Endothelial cell of umbilical vein (primary cell): ENCODE results near the gene HDAC8. TPM values are rescaled to one million over a fixed set of nuclear protein-coding genes. Genes with fewer than 3 reads are reported as not detected.

Experiments used
- BruUV-seq: library from RNA; stranded (reverse); fragments of 400-500 nt; replicated peaks from 2 replicates; lab custom pipeline; 2021; lab: Mats Ljungman, UMichigan
- CTCF ChIA-PET: fragments of 300-600, 350-600 bp; sonication (Branson Sonifier 250); formaldehyde crosslinking; loops from one replicate; lab custom pipeline; 2021; ENCODE audit warnings: antibody characterized with exemption, inconsistent platforms; lab: Charles Lee
- POLR2A ChIA-PET: fragments of 300-600, 350-600 bp; sonication (Branson Sonifier 250); formaldehyde crosslinking; loops from one replicate; lab custom pipeline; 2021; ENCODE audit warnings: antibody characterized with exemption, inconsistent platforms; lab: Charles Lee
- DNase-seq: peaks from one replicate; pipeline ENCODE4 v3.0.0-alpha.2; 2011; ENCODE audit warnings: low read depth, low spot score
- FAIRE-seq: peaks from 2 replicates; lab custom pipeline; 2011; peaks lifted over from hg19 to GRCh38; lab: Jason Lieb, UNC
- H2AFZ ChIP-seq: 2 replicates; pipeline ENCODE4 v1.6.0; 2012; ENCODE audit warnings: low read depth, low read length, control low read depth, inconsistent platforms
- H3K27ac ChIP-seq: 2 replicates; pipeline ENCODE4 v1.5.1; 2011; ENCODE audit warnings: low read depth, mild to moderate bottlenecking, control low read depth, low read length, moderate library complexity; ENCODE audit not compliant: insufficient read depth
- H3K27me3 ChIP-seq, 2 experiments: 2 replicates each; pipeline versions ENCODE4 v1.6.0 to v1.6.1; 2011; ENCODE audit warnings: low read length in 2 of 2, mixed read lengths in 1 of 2; ENCODE audit not compliant: control insufficient read depth in 2 of 2, insufficient read depth in 2 of 2
- H3K36me3 ChIP-seq, 2 experiments: 2 replicates in 1 of 2; 3 replicates in 1 of 2; pipeline ENCODE4 v1.5.1; 2011; ENCODE audit warnings: low read length in 2 of 2, mild to moderate bottlenecking in 1 of 2, moderate library complexity in 1 of 2; ENCODE audit not compliant: control insufficient read depth in 2 of 2, insufficient read depth in 2 of 2; ENCODE audit errors: extremely low read depth in 1 of 2
- H3K4me1 ChIP-seq: 3 replicates; pipeline ENCODE4 v1.5.1; 2011; ENCODE audit warnings: mild to moderate bottlenecking, low read length; ENCODE audit not compliant: control insufficient read depth, insufficient read depth; ENCODE audit errors: extremely low read depth
- H3K4me2 ChIP-seq: 2 replicates; pipeline ENCODE4 v1.6.1; 2011; ENCODE audit warnings: low read length, control low read depth, mixed read lengths; ENCODE audit not compliant: insufficient read depth
- H3K4me3 ChIP-seq, 3 experiments: fragments of 200-600 bp in 1 of 3; sonication (generic), shearing (Covaris generic) in 1 of 3; replicated peaks in 1 of 3; 2 replicates each; pipeline ENCODE4 v1.5.1; 2011 to 2016; ENCODE audit warnings: control low read depth in 3 of 3, low read length in 3 of 3, mild to moderate bottlenecking in 2 of 3, inconsistent platforms in 1 of 3, low read depth in 1 of 3, moderate library complexity in 1 of 3; ENCODE audit not compliant: insufficient read depth in 1 of 3
- H3K79me2 ChIP-seq: 2 replicates; pipeline ENCODE4 v1.6.0; 2012; ENCODE audit warnings: low read length, inconsistent platforms; ENCODE audit not compliant: control insufficient read depth, insufficient read depth
- H3K9ac ChIP-seq: replicated peaks from 2 replicates; pipeline ENCODE3; 2011; ENCODE audit warnings: low read length, control low read depth; ENCODE audit not compliant: insufficient read depth; ENCODE audit errors: extremely low read depth
- H3K9me1 ChIP-seq: replicated peaks from 3 replicates; pipeline ENCODE4 v1.6.0; 2011; ENCODE audit warnings: mild to moderate bottlenecking, low read length; ENCODE audit not compliant: control insufficient read depth, insufficient read depth; ENCODE audit errors: extremely low read depth
- H3K9me3 ChIP-seq: replicated peaks from 2 replicates; pipeline ENCODE4 v1.5.1; 2012; ENCODE audit warnings: low read length, inconsistent platforms; ENCODE audit not compliant: control insufficient read depth, insufficient read depth
- H4K20me1 ChIP-seq: replicated peaks from 2 replicates; pipeline ENCODE3; 2011; ENCODE audit warnings: mild to moderate bottlenecking, low read length; ENCODE audit not compliant: control insufficient read depth, insufficient read depth; ENCODE audit errors: extremely low read depth
- EZH2 ChIP-seq: IDR thresholded peaks from 2 replicates; pipeline ENCODE4 v1.6.1; 2012; ENCODE audit warnings: borderline replicate concordance, low read depth, mild to moderate bottlenecking, moderate library complexity, low read length, inconsistent platforms; ENCODE audit not compliant: severe bottlenecking
- FOS ChIP-seq: IDR thresholded peaks from 2 replicates; pipeline ENCODE4 v1.6.1; 2011; ENCODE audit warnings: mild to moderate bottlenecking, low read length, moderate library complexity, borderline replicate concordance; ENCODE audit not compliant: insufficient read depth
- GATA2 ChIP-seq: IDR thresholded peaks from 2 replicates; pipeline ENCODE4 v1.7.0; 2011; ENCODE audit warnings: low read depth, mild to moderate bottlenecking, moderate library complexity, mixed read lengths, low read length; ENCODE audit not compliant: insufficient read length, insufficient read depth
- JUN ChIP-seq: IDR thresholded peaks from 2 replicates; pipeline ENCODE4 v1.6.1; 2011; ENCODE audit warnings: borderline replicate concordance, low read depth; ENCODE audit not compliant: insufficient read length, insufficient read depth
- MYC ChIP-seq: IDR thresholded peaks from one replicate; pipeline ENCODE4 v1.6.1; 2011; ENCODE audit warnings: mild to moderate bottlenecking, low read depth, low read length
- POLR2A ChIP-seq: IDR thresholded peaks from 2 replicates; pipeline ENCODE4 v1.6.1; 2012; ENCODE audit warnings: low read depth, mild to moderate bottlenecking, control low read depth, low read length
- POLR2AphosphoS5 ChIP-seq: IDR thresholded peaks from 2 replicates; pipeline ENCODE4 v1.6.1; 2012; ENCODE audit warnings: low read depth, mild to moderate bottlenecking, control low read depth, low read length, moderate library complexity; ENCODE audit not compliant: insufficient read depth
- dilution Hi-C: fragments of 300-500 bp; cut with MboI; formaldehyde crosslinking; loops from one replicate; pipeline ENCODE4 v1.15.0; 2019; ENCODE audit warnings: low sequenced_read_pairs; ENCODE audit not compliant: extremely low pct_ligation_motif_present
- intact Hi-C: fragments of 100-400 bp; cut with micrococcal nuclease; formaldehyde crosslinking; loops from one replicate; pipeline ENCODE4 v1.10.0; 2022
- polyA plus RNA-seq, 4 experiments: library from polyadenylated mRNA; depleted of rRNA in 3 of 4; stranded (reverse) in 3 of 4; unstranded in 1 of 4; fragments of >200 nt; gene quantifications; 2 replicates each; pipeline versions ENCODE4 v1.2.1 to v1.2.3, GENCODE V29; 2011 to 2012; ENCODE audit warnings: missing spikeins in 1 of 4
- total RNA-seq: library from RNA; stranded (reverse); gene quantifications from 2 replicates; pipeline ENCODE4 v1.2.3, GENCODE V29; 2021
- TF ChIP-seq, protein P1 (sequence below), 2 donors: IDR thresholded peaks; 1 replicate in 1 of 2; 2 replicates in 1 of 2; pipeline ENCODE4 v1.5.1; 2011; ENCODE audit warnings: low read length in 2 of 2, mild to moderate bottlenecking in 2 of 2, moderate library complexity in 2 of 2, control low read depth in 1 of 2, inconsistent platforms in 1 of 2, low read depth in 1 of 2; ENCODE audit not compliant: insufficient read depth in 1 of 2; ENCODE audit errors: extremely low read depth in 1 of 2
- TF ChIP-seq, protein P2 (sequence below): IDR thresholded peaks from 2 replicates; pipeline ENCODE4 v1.6.1; 2011; ENCODE audit not compliant: insufficient read depth, insufficient read length

Gene HDAC8
- total and polyA plus RNA-seq, 2 donors (not counting 3 experiments of a cell fraction or from before 2014, with no cell fraction given), result 17.6 to 37.2 TPM

DNA sequence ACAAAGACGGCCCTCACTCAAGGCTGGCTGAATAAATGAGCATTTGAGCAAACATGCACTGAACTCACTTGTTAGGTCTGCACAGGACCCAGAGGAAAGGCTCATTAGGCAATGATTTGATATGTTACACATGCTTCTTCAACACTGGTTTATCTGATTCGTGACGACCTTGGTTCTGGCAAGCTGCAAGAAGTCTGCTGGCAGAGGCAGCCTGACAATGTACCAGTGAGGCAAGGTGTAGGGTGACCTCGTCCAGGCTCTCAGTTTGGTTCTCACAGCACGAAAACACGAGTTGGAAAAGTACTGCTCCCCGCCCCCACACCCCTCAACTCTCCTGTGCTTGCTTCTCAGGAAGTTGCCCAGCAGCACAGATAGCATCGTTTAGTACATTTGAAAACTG lies 203.8 kb downstream of the HDAC8 start:
- ChIA-PET CTCF (no interaction called here), POLR2A (no interaction called here)
- FAIRE-seq, result no peak
- H3K79me2 ChIP-seq, result no peaks in the 10 kb centered on the region
- H3K4me3 ChIP-seq, result no peak overlapping the region
- no peaks in the 10 kb centered on the region for H3K4me1 ChIP-seq
- H3K9me1 ChIP-seq, result no peaks in the 10 kb centered on the region
- no peak overlapping the region for H2AFZ ChIP-seq
- no peaks in the 10 kb centered on the region for H3K9me3 ChIP-seq
- H4K20me1 ChIP-seq, result no peaks in the 10 kb centered on the region
- no peak overlapping the region for H3K9ac ChIP-seq
- no peaks in the 10 kb centered on the region for H3K36me3 ChIP-seq
- H3K27ac ChIP-seq, result no peak overlapping the region
- no peak overlapping the region for H3K4me2 ChIP-seq
- dilution Hi-C loops (no loop called here), intact Hi-C loops (no loop called here)
- no TSS peak for BruUV-seq
- H3K27me3 ChIP-seq, result no peaks in the 10 kb centered on the region
- no peak for DNase-seq
- TF ChIP-seq, protein P1, sequence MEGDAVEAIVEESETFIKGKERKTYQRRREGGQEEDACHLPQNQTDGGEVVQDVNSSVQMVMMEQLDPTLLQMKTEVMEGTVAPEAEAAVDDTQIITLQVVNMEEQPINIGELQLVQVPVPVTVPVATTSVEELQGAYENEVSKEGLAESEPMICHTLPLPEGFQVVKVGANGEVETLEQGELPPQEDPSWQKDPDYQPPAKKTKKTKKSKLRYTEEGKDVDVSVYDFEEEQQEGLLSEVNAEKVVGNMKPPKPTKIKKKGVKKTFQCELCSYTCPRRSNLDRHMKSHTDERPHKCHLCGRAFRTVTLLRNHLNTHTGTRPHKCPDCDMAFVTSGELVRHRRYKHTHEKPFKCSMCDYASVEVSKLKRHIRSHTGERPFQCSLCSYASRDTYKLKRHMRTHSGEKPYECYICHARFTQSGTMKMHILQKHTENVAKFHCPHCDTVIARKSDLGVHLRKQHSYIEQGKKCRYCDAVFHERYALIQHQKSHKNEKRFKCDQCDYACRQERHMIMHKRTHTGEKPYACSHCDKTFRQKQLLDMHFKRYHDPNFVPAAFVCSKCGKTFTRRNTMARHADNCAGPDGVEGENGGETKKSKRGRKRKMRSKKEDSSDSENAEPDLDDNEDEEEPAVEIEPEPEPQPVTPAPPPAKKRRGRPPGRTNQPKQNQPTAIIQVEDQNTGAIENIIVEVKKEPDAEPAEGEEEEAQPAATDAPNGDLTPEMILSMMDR (IDR thresholded peaks at IDR 0.05; ENCODE audit: extremely low read depth in 1 of 2, insufficient read depth in 1 of 2, low read depth in 1 of 2, low read length in 2 of 2), result no peak
- TF ChIP-seq JUN (no peak), GATA2 (no peak), POLR2A (no peak), MYC (no peak), EZH2 (no peak), FOS (no peak), POLR2AphosphoS5 (no peak)
- TF ChIP-seq, protein P2, sequence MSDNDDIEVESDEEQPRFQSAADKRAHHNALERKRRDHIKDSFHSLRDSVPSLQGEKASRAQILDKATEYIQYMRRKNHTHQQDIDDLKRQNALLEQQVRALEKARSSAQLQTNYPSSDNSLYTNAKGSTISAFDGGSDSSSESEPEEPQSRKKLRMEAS, result no peak
